OCI-LY3 (cell line): ENCODE measurements around the gene DISP1.

Source experiments
- CTCF ChIP-seq: fragments of 200-600, 300-600 bp; sonication (generic); IDR thresholded peaks from 2 replicates; pipeline ENCODE4 v1.5.1; 2014; ENCODE audit warnings: antibody characterized with exemption, low read length, low read depth
- EZH2phosphoT487 ChIP-seq: fragments of 200-600 bp; shearing (Covaris generic); IDR thresholded peaks from 2 replicates; pipeline ENCODE4 v1.6.1; 2018; ENCODE audit warnings: antibody characterized with exemption, mixed run types, low read depth

GRCh38 chr1:222794656-222795474 lies 20.0 kb upstream of the DISP1 start:
- 0 out of 2 replicates have a peak, but pooled peaks have one; percentile 13 for TF ChIP-seq CTCF
- no peak for TF ChIP-seq EZH2phosphoT487
